HG03064 (cell line): ENCODE data around the gene RPL12.

Experiments
- ATAC-seq: cut with Tn5 transposase; IDR thresholded peaks from one replicate; pipeline ENCODE4 v1.9.1; 2021; ENCODE audit warnings: low read depth; ENCODE audit not compliant: unreplicated experiment

Gene RPL12

DNA sequence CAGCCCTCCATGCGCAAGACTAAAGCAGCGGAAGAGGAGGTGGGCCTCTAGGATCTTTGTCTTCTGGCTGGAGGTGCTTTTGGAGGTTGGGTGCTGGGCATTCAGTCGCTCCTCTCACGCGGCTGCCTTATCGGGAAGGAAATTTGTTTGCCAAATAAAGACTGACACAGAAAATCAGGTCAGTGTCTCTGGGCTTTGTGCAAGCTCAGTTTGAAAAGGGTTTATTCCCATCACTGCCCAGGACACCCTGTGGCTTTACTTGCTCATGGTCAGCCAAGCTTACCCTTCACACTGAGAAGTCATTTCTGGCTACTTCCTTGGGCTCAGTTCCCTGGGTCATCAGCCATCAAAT is 43.7 kb downstream of the RPL12 start:
- no peak for ATAC-seq

DNA sequence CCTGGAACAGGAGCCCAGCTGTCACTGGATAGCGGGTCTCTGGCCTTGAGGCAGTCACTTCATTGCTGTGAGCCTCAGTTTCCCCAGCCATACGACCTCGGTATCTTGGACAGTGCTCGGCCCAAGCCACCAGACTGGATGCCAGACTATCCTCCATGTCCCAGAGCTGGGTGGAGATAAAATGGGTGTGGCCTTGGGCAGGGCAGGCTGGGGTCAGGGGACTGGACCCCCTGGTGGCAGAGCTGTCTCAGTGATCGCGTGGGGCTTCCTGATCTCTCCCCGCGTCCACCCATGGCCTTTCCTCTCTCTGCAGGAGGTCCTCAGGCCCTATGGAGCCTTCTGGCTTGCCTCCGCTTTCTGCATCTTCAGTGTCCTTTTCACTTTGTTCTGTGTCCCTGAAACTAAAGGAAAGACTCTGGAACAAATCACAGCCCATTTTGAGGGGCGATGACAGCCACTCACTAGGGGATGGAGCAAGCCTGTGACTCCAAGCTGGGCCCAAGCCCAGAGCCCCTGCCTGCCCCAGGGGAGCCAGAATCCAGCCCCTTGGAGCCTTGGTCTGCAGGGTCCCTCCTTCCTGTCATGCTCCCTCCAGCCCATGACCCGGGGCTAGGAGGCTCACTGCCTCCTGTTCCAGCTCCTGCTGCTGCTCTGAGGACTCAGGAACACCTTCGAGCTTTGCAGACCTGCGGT is 44.3 kb downstream of the RPL12 start:
- ATAC-seq = no peak

DNA sequence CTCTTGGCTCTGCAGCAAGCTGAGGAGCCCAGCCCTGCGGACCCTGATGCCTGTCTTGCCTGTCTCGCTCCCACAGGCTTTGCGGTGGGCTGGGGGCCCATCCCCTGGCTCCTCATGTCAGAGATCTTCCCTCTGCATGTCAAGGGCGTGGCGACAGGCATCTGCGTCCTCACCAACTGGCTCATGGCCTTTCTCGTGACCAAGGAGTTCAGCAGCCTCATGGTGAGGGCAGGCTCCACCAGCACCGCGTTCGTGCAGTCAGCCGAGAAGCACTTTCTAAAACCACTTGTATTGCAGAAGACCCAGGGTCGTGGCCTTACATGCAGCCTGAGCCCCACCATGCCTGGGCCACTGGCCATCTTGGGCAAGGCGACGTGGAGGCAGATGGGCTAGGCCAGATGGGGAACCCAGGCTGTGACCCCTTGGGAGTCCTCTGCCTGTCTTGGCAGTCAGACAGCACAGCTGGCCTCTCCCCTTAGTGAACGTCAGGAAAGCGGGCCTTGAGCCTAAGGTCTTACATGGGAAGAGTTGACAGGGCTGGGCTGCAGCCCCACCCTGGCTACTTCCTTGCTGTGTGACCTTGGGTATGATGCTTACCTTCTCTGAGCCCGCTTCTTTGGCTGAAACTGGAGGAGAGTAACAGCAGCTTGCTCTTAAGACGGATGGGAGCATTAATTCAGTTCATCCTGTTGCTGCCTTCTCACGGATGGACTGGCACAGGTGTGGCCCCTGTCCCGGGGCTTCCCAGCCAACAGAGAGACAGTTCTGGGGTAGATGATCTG is 45.7 kb downstream of the RPL12 start:
- ATAC-seq = no peak

DNA sequence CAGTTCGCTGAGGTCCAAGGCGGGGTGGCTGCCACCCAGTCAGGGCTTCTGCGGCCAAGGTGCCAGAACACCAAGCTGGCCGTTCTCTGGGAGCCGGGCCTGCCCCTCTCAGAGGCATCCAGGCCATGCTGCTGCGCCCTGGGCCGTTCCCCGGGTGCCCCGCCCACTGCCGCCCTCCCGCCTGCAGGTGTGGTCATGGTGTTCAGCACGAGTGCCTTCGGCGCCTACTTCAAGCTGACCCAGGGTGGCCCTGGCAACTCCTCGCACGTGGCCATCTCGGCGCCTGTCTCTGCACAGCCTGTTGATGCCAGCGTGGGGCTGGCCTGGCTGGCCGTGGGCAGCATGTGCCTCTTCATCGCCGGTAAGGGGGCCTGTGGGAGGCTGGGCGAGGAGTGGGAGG is 46.6 kb downstream of the RPL12 start:
- no peak for ATAC-seq

DNA sequence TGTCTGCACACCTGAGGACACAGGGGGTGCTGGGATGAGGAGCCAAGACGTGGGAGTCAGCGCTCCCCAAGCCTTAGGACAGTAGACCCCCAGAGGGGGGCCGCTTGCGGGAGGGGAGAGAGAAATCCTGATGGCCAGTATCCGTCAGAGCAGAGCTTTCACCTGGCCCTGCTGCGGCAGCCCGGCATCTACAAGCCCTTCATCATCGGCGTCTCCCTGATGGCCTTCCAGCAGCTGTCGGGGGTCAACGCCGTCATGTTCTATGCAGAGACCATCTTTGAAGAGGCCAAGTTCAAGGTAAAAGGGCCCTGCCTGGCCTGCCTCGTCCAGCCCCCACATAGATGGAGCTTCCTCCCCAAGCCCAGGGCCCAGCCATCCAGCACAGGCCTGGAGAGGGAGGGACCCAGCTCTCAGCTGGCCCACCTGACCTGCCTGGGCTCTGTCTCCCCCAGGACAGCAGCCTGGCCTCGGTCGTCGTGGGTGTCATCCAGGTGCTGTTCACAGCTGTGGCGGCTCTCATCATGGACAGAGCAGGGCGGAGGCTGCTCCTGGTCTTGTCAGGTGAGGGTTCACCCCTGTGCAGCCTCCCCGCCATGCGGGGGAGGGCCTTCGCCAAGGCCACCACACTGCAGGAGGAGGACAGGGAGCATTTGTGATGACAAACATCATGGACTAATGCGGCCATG is 47.6 kb downstream of the RPL12 start:
- ATAC-seq = no peak

DNA sequence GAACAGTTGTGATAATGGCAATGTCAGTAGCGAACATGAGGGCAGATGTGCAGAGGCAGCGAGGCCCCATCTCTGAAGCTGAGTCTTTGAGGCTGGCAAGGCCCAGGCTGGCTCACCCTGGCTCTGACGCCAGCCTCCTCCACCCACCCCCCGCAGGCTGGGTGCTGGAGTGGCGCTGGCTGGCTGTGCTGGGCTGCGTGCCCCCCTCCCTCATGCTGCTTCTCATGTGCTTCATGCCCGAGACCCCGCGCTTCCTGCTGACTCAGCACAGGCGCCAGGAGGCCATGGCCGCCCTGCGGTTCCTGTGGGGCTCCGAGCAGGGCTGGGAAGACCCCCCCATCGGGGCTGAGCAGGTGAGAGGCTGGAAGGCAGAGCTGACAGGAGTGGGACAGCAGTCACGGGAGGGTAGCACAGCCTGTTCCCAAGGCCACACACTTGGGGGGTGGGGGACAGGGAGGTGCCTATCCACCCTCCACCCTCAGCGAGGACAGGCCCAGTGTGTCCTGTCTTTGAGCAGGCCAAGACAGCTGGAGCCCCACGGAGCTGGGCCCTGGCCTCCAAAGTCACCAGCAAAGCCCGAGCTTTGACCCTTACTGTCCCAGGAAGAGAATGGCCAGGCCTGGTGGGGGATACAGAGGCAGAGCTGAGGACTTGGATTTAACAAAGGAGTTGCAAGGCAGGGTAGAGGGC is 48.7 kb downstream of the RPL12 start:
- ATAC-seq = no peak

DNA sequence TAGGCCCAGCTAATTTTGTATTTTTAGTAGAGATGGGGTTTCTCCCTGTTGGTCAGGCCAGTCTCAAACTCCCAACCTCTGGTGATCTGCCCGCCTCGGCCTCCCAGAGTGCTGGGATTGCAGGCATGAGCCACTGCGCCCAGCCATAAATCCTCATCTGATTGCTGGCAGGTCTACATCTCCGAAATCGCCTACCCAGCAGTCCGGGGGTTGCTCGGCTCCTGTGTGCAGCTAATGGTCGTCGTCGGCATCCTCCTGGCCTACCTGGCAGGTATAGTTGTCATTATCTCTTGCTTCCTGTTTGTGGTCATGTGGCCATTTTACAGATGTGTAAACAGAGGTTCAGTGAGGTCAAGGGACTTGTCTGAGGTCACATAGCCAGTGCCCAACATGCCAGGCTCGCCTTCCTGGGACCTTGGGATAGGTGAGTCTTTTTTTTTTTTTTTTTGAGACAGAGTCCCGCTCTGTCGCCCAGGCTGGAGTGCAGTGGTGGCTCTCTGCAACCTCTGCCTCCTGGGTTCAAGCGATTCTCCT is 51.4 kb downstream of the RPL12 start:
- no peak for ATAC-seq

DNA sequence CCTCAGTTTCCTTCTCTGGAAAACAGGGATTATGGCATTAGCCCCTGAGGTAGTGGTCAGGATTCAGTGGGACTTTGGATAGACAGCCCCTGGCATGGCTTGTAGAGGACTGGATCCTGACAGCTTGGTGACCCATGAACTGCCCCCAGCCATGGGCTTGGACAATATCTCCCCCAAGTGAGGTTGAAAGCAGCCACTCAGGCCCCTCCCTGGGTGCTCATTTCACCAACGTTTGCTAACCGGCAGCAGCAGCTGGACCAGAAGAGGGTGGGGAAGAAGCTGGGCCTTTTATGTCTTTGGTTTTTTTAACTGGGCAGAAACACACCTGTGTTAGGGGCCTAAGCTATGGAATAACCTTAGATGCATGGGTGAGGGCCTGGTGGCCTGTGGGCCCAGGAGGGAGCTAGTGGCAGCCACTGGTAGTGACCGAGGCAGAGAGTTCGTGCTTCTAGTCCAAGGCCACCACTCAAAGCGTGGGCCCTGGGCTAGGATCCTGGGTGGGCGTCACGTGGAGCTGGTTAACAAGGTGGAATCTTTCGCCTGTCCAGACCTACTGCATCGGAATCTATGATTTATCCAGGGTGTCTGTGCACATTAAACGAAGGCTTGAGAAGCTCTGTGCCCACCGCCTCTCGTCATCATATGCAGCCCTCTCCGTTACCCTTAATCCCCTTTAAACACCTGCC is 52.3 kb downstream of the RPL12 start:
- no peak for ATAC-seq

DNA sequence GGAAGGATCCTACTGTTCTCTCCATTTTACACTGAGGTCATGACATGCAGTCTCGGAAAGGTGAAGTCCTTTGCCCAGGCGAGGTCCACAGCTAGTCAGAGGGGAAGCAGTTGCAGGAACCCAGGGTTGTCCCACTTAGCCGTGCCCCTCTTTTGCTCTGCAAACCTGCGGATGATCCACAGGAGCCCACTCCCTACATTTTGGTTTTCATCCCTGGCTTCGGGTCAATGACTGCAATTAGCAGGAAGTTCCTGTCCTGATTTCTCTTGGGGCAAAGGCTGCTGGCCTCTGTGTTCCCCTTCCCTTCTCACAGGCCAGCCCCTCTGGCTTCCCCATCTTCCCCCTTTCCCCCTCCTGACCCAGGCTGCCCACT is 52.9 kb downstream of the RPL12 start:
- ATAC-seq = no peak
